GM12878 (cell line): ENCODE measurements around the gene CSH2. TPM values are rescaled to one million over a fixed set of nuclear protein-coding genes. Genes with fewer than 3 reads are reported as not detected.
"Not testable (repeated sequence)": the region's sequence is repeated elsewhere in the genome, so short reads cannot be mapped to it uniquely, and the experiment has no call there.

Experiments
- ATAC-seq: fragments of 200-7000 bp; cut with Tn5 transposase; 3 replicates; pipeline ENCODE4 v1.9.1; 2020; ENCODE audit warnings: mild to moderate bottlenecking, moderate library complexity
- BruUV-seq: library from RNA; stranded (reverse); fragments of 400-500 nt; replicated peaks from 2 replicates; lab custom pipeline; 2021; lab: Mats Ljungman, UMichigan
- CTCF ChIA-PET: fragments of 300-600 bp; sonication (Branson Sonifier 250); formaldehyde crosslinking; extraction: SDS; loops from one replicate; lab custom pipeline; 2021; ENCODE audit warnings: inconsistent platforms; lab: Yijun Ruan, JAX
- POLR2A ChIA-PET: fragments of 350-600 bp; formaldehyde crosslinking; extraction: SDS; loops from one replicate; lab custom pipeline; 2021; ENCODE audit warnings: inconsistent platforms; lab: Charles Lee
- RAD21 ChIA-PET: fragments of 300-600 bp; sonication (Branson Sonifier 250); formaldehyde crosslinking; loops from one replicate; lab custom pipeline; 2023; ENCODE audit warnings: antibody characterized with exemption; ENCODE audit not compliant: unreplicated experiment; lab: Charles Lee
- SMC1A ChIA-PET: fragments of 300-600 bp; sonication (Branson Sonifier 250); formaldehyde crosslinking; loops from one replicate; lab custom pipeline; 2023; ENCODE audit not compliant: unreplicated experiment, uncharacterized antibody; lab: Charles Lee
- DNase-seq: peaks from one replicate; pipeline ENCODE4 v3.0.0-alpha.2; 2011; ENCODE audit warnings: low read depth, low spot score
- FAIRE-seq: peaks from 3 replicates; lab custom pipeline; 2011; peaks lifted over from hg19 to GRCh38; lab: Jason Lieb, UNC
- H2AFZ ChIP-seq: 2 replicates; pipeline ENCODE4 v1.6.0; 2011; ENCODE audit warnings: low read depth, low read length, control low read depth; ENCODE audit not compliant: control insufficient read depth
- H3K27ac ChIP-seq: 2 replicates; pipeline ENCODE4 v1.5.1; 2011; ENCODE audit warnings: control low read depth; ENCODE audit not compliant: control insufficient read depth, insufficient read depth
- H3K27me3 ChIP-seq, 2 experiments: replicated peaks in 1 of 2; 2 replicates each; pipeline versions ENCODE4 v1.6.0 to v1.6.1; 2011; ENCODE audit warnings: low read length in 1 of 2; ENCODE audit not compliant: control insufficient read depth in 2 of 2, insufficient read depth in 2 of 2
- H3K36me3 ChIP-seq, 2 experiments: 2 replicates each; pipeline ENCODE4 v1.5.1; 2011; ENCODE audit warnings: low read length in 1 of 2; ENCODE audit not compliant: control insufficient read depth in 2 of 2, insufficient read depth in 2 of 2
- H3K4me1 ChIP-seq: 2 replicates; pipeline ENCODE4 v1.6.1; 2011; ENCODE audit warnings: mild to moderate bottlenecking, low read length, moderate library complexity, mixed read lengths; ENCODE audit not compliant: control insufficient read depth, insufficient read depth
- H3K4me2 ChIP-seq: 2 replicates; pipeline ENCODE4 v1.6.0; 2011; ENCODE audit warnings: control low read depth; ENCODE audit not compliant: control insufficient read depth, insufficient read depth
- H3K4me3 ChIP-seq: fragments of 200-600 bp; sonication (generic); 2 replicates; pipeline ENCODE4 v1.5.1; 2016
- H3K79me2 ChIP-seq: 2 replicates; pipeline ENCODE4 v1.6.0; 2011; ENCODE audit warnings: low read length; ENCODE audit not compliant: control insufficient read depth, insufficient read depth
- H3K9ac ChIP-seq: 2 replicates; pipeline ENCODE4 v1.8.0; 2011; ENCODE audit warnings: low read length, control low read depth, mixed read lengths; ENCODE audit not compliant: control insufficient read depth, insufficient read depth
- H3K9me3 ChIP-seq: replicated peaks from 3 replicates; pipeline ENCODE4 v1.5.1; 2011; ENCODE audit warnings: mild to moderate bottlenecking, low read length; ENCODE audit not compliant: control insufficient read depth, insufficient read depth
- H4K20me1 ChIP-seq: 2 replicates; pipeline ENCODE4 v1.6.0; 2011; ENCODE audit not compliant: control insufficient read depth, insufficient read depth
- ATF7 ChIP-seq: fragments of 450-650 bp; IDR thresholded peaks from 2 replicates; pipeline ENCODE4 v1.6.1; 2016; ENCODE audit warnings: low read depth, mild to moderate bottlenecking
- BHLHE40 ChIP-seq, 2 experiments: fragments of 450-650 bp in 1 of 2; IDR thresholded peaks; 2 replicates each; pipeline ENCODE4 v1.6.1; 2011 to 2017; ENCODE audit warnings: low read depth in 2 of 2, borderline replicate concordance in 1 of 2, improper control_type of control experiment in 1 of 2, low read length in 1 of 2, mild to moderate bottlenecking in 1 of 2
- CEBPB ChIP-seq, 2 experiments: fragments of 150-350 bp in 1 of 2; IDR thresholded peaks; 2 replicates each; pipeline ENCODE4 v1.6.1; 2012 to 2014; ENCODE audit warnings: low read depth in 2 of 2, low read length in 2 of 2, borderline replicate concordance in 1 of 2, inconsistent platforms in 1 of 2
- MYB ChIP-seq: fragments of 150-350 bp; IDR thresholded peaks from 2 replicates; pipeline ENCODE4 v1.6.1; 2014; ENCODE audit warnings: mild to moderate bottlenecking, low read depth, low read length, borderline replicate concordance
- RB1 ChIP-seq: fragments of 450-650 bp; formaldehyde crosslinking; IDR thresholded peaks from 2 replicates; pipeline ENCODE4 v1.6.1; 2017; ENCODE audit warnings: mild to moderate bottlenecking, borderline replicate concordance
- TCF7 ChIP-seq: IDR thresholded peaks from 2 replicates; pipeline ENCODE4 v1.6.1; 2014; ENCODE audit warnings: antibody characterized with exemption, borderline replicate concordance
- ZNF622 ChIP-seq: fragments of 450-650 bp; IDR thresholded peaks from 2 replicates; pipeline ENCODE4 v1.6.1; 2017; ENCODE audit warnings: mild to moderate bottlenecking, inconsistent platforms
- WGBS: methylation state at CpG from one replicate; pipeline ENCODE4 v1.1.6; 2016; ENCODE audit warnings: low lambda C conversion rate; ENCODE audit not compliant: insufficient replicate concordance, insufficient coverage; ENCODE audit errors: missing lambda C conversion rate; 5-methylcytosine and 5-hydroxymethylcytosine counted together
- in situ Hi-C: fragments of 300-500 bp; cut with MboI; formaldehyde crosslinking; loops from 9 replicates; pipeline ENCODE4 v1.14.3; 2018; ENCODE audit warnings: mixed read lengths
- intact Hi-C: fragments of 100-400 bp; cut with micrococcal nuclease; formaldehyde crosslinking; loops from one replicate; pipeline ENCODE4 v1.14.2; 2022; ENCODE audit not compliant: unreplicated experiment
- polyA plus RNA-seq, 11 experiments: library from polyadenylated mRNA; depleted of rRNA in 4 of 11; unstranded in 6 of 11; stranded (reverse) in 5 of 11; fragments of >200 nt; fragmentation: Nextera tagmentation in 4 of 11; fragmentation: Illumina TruSeq in 1 of 11; extraction: Ambion mirVana in 4 of 11; extraction: Trizol in 1 of 11; gene quantifications; 1 replicate in 1 of 11; 2 replicates in 10 of 11; pipeline versions ENCODE4 v1.2.1 to v1.2.3, GENCODE V29; 2011 to 2016; ENCODE audit warnings: inconsistent platforms in 2 of 11, missing spikeins in 2 of 11, low read depth in 1 of 11
- total RNA-seq, 4 experiments: library from RNA; depleted of rRNA in 3 of 4; stranded (reverse); fragments of >200 nt in 3 of 4; fragmentation: Illumina TruSeq in 1 of 4; extraction: Trizol in 1 of 4; gene quantifications; 2 replicates each; pipeline versions ENCODE4 v1.2.1 to v1.2.3, GENCODE V29; 2013 to 2021

The CSH2 gene
- total and polyA plus RNA-seq, 10 of the 15 experiments (the other 5 are each of a cell fraction or from before 2014, with no cell fraction given), result not detected

- POLR2A ChIA-PET, result interaction anchor here (1.1 to 2.2 kb wide), 2 partner anchors 15 to 214 kb away, joined by 4 to 15 read pairs; partner anchors contain the start of gene CD79B
- no peak for FAIRE-seq
- peaks cover 16% of the 10 kb centered on the region for H3K4me1 ChIP-seq
Measured at GRCh38 chr17:63917646-63918045, 44.2 kb upstream of the CSH2 start.

GRCh38 chr17:63917206-63917605 lies 43.7 kb upstream of the CSH2 start:
- H3K9me3 ChIP-seq, intact Hi-C loops, H3K4me3 ChIP-seq, H3K27me3 ChIP-seq, ATAC-seq, H3K36me3 ChIP-seq, BruUV-seq, H4K20me1 ChIP-seq, H3K27ac ChIP-seq, H3K4me2 ChIP-seq, H2AFZ ChIP-seq, H3K79me2 ChIP-seq, H3K9ac ChIP-seq, in situ Hi-C loops, DNase-seq, FAIRE-seq: not testable (repeated sequence)
- ChIA-PET CTCF (interaction anchor here (1.1 to 17.4 kb wide), 8 partner anchors 14 to 216 kb away, joined by 3 to 481 read pairs (median 162); partner anchors contain the start of genes CD79B, ERN1 and ICAM2), POLR2A (interaction anchor here (1.1 kb wide), 1 partner anchor 15 kb away, joined by 4 read pairs; the partner anchor contains the start of gene CD79B), SMC1A (interaction anchor here (1.2 to 14.0 kb wide), 7 partner anchors 14 to 216 kb away, joined by 3 to 248 read pairs (median 88); partner anchors contain the start of gene CD79B), RAD21 (interaction anchor here (2.1 to 9.2 kb wide), 5 partner anchors 16 to 215 kb away, joined by 8 to 288 read pairs (median 79); partner anchors contain the start of genes CD79B and ERN1)
- 86% methylated on average over 11 of the region's 11 CpGs for WGBS
- H3K4me1 ChIP-seq, result peaks cover 12% of the 10 kb centered on the region

More at GRCh38 chr17:63917646-63918045, 44.2 kb upstream of the CSH2 start:
- BruUV-seq, result no TSS peak
- Histone ChIP-seq H3K27me3 (no peaks in the 10 kb centered on the region), H3K36me3 (no peaks in the 10 kb centered on the region), H3K9ac (no peak overlapping the region), H2AFZ (no peak overlapping the region), H3K27ac (no peak overlapping the region), H3K4me2 (no peak overlapping the region), H3K4me3 (no peak overlapping the region), H4K20me1 (no peaks in the 10 kb centered on the region), H3K79me2 (no peaks in the 10 kb centered on the region), H3K9me3 (no peaks in the 10 kb centered on the region)
- SMC1A ChIA-PET, result interaction anchor here (1.2 to 14.0 kb wide), 8 partner anchors 14 to 215 kb away, joined by 3 to 248 read pairs (median 72); partner anchors contain the start of genes CD79B and ICAM2
- RAD21 ChIA-PET, result interaction anchor here (1.1 to 9.2 kb wide), 7 partner anchors 10 to 214 kb away, joined by 3 to 288 read pairs (median 70); partner anchors contain the start of genes CD79B, ERN1 and ICAM2
- CTCF ChIA-PET, result interaction anchor here (1.0 to 17.4 kb wide), 15 partner anchors 9 to 215 kb away, joined by 3 to 481 read pairs (median 28); partner anchors contain the start of genes CD79B, ERN1 and ICAM2
- intact Hi-C loops, result loop anchor here (2.0 kb wide), 2 partner anchors 99 to 215 kb away; no protein-coding TSS in a partner anchor
- no peak for DNase-seq
- ATAC-seq, result no peak
- TF ChIP-seq ATF7 (no peak), BHLHE40 (IDR thresholded peaks at IDR 0.05; ENCODE audit: borderline replicate concordance in 1 of 2, low read depth in 2 of 2, low read length in 1 of 2) (no peak), TCF7 (no peak), ZNF622 (no peak), RB1 (no peak), MYB (no peak), CEBPB (IDR thresholded peaks at IDR 0.05; ENCODE audit: borderline replicate concordance in 1 of 2, low read depth in 2 of 2, low read length in 2 of 2) (no peak)
- in situ Hi-C loops, result no loop called here
- 60% methylated on average over 13 of the region's 13 CpGs for WGBS
